ENCODE results near the gene PRKN. TPM values are rescaled to one million over a fixed set of nuclear protein-coding genes. Genes with fewer than 3 reads are reported as not detected.
A peak's percentile ranks its signal among the peaks of the same experiment; 100 is the strongest.

PRKN gene
- total RNA-seq, 1 donor from 2014 or later, result 25.5 TPM

DNA sequence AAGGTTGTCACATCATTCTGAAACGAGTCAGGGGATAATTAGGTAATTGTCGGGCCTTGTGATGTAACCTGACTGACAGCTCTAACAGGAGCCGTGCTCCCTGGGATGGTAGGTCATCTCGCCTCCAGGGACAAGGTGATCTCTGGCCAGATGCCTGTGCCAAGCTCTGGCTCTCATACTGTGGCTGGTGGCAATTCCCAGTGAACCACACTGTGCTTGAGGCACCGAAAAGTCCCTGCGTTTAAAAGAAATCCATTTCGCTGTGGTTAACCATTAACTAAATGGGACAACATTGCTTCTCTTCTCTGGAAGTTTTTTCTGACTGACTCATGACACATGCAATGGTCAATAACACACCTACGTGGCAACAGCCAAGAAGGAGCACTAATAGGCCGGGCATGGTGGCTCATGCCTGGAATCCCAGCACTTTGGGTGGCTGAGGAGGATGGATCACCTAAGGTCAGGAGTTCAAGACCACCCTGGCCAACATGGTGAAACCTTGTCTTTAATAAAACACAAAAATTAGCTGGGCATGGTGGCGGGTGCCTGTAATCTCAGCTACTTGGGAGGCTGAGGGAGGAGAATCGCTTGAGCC, 669.2 kb downstream of the PRKN start:
- DNase-seq, result peak; percentile 49
- intact Hi-C loops (cut with micrococcal nuclease), result no loop called here
- Histone ChIP-seq H3K27ac (replicated peaks) (peak overlapping the region; percentile 71), H3K27me3 (ENCODE audit: low read depth) (no peaks in the 10 kb centered on the region), H3K36me3 (no peaks in the 10 kb centered on the region), H3K4me3 (no peak overlapping the region), H3K9me3 (replicated peaks) (no peaks in the 10 kb centered on the region), H3K4me1 (peaks cover 48% of the 10 kb centered on the region)
- TF ChIP-seq, protein P1, sequence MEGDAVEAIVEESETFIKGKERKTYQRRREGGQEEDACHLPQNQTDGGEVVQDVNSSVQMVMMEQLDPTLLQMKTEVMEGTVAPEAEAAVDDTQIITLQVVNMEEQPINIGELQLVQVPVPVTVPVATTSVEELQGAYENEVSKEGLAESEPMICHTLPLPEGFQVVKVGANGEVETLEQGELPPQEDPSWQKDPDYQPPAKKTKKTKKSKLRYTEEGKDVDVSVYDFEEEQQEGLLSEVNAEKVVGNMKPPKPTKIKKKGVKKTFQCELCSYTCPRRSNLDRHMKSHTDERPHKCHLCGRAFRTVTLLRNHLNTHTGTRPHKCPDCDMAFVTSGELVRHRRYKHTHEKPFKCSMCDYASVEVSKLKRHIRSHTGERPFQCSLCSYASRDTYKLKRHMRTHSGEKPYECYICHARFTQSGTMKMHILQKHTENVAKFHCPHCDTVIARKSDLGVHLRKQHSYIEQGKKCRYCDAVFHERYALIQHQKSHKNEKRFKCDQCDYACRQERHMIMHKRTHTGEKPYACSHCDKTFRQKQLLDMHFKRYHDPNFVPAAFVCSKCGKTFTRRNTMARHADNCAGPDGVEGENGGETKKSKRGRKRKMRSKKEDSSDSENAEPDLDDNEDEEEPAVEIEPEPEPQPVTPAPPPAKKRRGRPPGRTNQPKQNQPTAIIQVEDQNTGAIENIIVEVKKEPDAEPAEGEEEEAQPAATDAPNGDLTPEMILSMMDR (IDR thresholded peaks at IDR 0.05; ENCODE audit: borderline replicate concordance), result no peak

DNA sequence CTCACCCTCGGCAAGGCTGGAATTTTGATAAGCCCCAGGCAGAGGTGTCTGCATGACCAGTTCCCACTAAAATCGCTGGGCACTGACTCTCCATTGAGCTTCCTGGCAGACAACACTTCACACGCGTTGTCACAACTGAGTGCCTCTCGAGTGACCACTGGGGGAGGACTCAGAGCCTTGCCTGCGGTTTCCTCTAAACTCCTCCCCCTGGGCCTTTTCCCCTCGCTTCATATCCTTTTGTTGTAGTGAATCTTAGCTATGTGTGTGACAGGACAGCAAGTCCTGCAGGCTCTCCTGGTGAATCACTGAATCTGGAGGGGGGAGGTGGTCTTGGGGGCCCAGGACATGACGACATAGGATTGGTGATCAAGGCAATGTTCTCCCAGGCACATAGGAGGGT, 670.8 kb downstream of the PRKN start:
- intact Hi-C loops (cut with micrococcal nuclease), result no loop called here
- peak overlapping the region; percentile 11 for H3K4me3 ChIP-seq
- H3K27me3 ChIP-seq (ENCODE audit: low read depth), result no peaks in the 10 kb centered on the region
- TF ChIP-seq, protein P1 (IDR thresholded peaks at IDR 0.05; ENCODE audit: borderline replicate concordance), result peak; percentile 16
- peak overlapping the region; percentile 71 for H3K27ac ChIP-seq (replicated peaks)
- peak; percentile 45 for DNase-seq
- peaks cover 44% of the 10 kb centered on the region for H3K4me1 ChIP-seq
- H3K36me3 ChIP-seq, result no peaks in the 10 kb centered on the region
- no peaks in the 10 kb centered on the region for H3K9me3 ChIP-seq (replicated peaks)

DNA sequence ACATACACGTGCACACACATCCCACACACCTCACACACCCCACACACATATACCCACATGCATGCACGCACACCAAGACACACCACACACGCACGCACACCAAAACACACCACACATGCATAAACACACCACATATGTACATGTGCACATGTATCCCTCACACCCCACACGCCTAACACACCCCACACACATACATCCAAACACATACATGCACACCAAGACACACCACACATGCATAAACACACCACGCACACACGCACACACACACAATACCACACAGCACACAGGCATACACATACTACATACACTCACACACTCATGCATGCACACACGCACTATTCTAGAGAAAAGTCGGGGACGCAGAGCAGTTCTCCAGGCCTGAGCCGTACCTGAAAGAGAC, 671.5 kb downstream of the PRKN start:
- peak overlapping the region; percentile 11 for H3K4me3 ChIP-seq
- peak overlapping the region; percentile 71 for H3K27ac ChIP-seq (replicated peaks)

DNA sequence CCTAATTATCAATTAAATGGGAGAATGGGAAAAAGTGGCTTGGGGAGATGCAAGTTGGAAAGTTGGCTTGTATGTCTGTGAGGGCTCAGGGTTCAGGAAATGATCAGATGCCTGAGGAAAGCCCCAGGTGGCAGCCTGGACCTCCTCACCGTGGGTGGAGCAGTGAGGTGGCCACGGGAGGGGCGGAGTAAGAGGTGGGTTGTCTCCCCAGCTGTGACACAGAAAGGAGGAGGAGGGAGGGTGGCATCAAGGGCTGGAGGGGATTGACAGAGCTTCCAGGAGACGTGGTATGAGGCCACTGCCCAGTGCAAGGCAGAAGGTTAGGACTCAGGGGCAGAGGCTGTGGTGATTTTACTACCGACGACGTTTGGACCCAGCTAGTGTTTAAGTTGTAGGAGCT, 672.2 kb downstream of the PRKN start:
- no peak for DNase-seq
- Histone ChIP-seq H3K4me1 (peaks cover 31% of the 10 kb centered on the region), H3K4me3 (no peak overlapping the region), H3K9me3 (replicated peaks) (no peaks in the 10 kb centered on the region), H3K27me3 (ENCODE audit: low read depth) (no peaks in the 10 kb centered on the region), H3K27ac (replicated peaks) (no peak overlapping the region), H3K36me3 (no peaks in the 10 kb centered on the region)
- TF ChIP-seq, protein P1 (IDR thresholded peaks at IDR 0.05; ENCODE audit: borderline replicate concordance), result no peak
- intact Hi-C loops (cut with micrococcal nuclease), result no loop called here

More for the DNA sequence above, 671.5 kb downstream of the PRKN start:
- intact Hi-C loops (cut with micrococcal nuclease), result no loop called here
- DNase-seq, result no peak
- TF ChIP-seq, protein P1 (IDR thresholded peaks at IDR 0.05; ENCODE audit: borderline replicate concordance), result no peak
- no peaks in the 10 kb centered on the region for H3K27me3 ChIP-seq (ENCODE audit: low read depth)
- no peaks in the 10 kb centered on the region for H3K36me3 ChIP-seq
- peaks cover 37% of the 10 kb centered on the region for H3K4me1 ChIP-seq
- H3K9me3 ChIP-seq (replicated peaks), result no peaks in the 10 kb centered on the region

DNA sequence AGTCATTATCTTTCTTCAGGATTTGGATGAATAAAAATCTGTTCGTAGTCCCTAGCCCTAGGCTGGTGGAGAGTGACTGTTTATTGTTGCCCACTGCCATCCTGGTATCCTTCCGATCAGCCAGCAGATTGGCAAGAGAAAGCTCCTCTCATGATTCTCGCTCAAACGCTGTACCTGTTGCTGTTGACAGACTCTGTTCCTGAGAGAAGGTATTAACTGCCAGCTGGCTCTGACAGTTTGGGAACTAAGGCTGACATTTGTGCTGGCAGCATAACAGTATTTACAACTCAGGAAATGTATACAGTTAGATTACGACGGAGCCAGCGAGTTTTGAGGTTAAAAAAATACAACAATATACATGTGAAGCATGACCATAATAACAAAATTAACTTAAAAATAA, 674.5 kb downstream of the PRKN start:
- Histone ChIP-seq H3K4me1 (peaks cover 30% of the 10 kb centered on the region), H3K4me3 (no peak overlapping the region), H3K36me3 (no peaks in the 10 kb centered on the region), H3K9me3 (replicated peaks) (no peaks in the 10 kb centered on the region), H3K27ac (replicated peaks) (peak overlapping the region; percentile 5), H3K27me3 (ENCODE audit: low read depth) (no peaks in the 10 kb centered on the region)
- intact Hi-C loops (cut with micrococcal nuclease), result no loop called here
- no peak for DNase-seq
- TF ChIP-seq, protein P1 (IDR thresholded peaks at IDR 0.05; ENCODE audit: borderline replicate concordance), result no peak
